22Rv1 (cell line): ENCODE results near the gene COP1.

Experiments used
- H3K27ac ChIP-seq: fragments of 450-650 bp; 2 replicates; pipeline ENCODE4 v1.5.1; 2017
- ZFX ChIP-seq: fragments of 450-650 bp; IDR thresholded peaks from 2 replicates; pipeline ENCODE4 v1.6.1; 2017; ENCODE audit warnings: antibody characterized with exemption, borderline replicate concordance
- TF ChIP-seq, protein P1 (sequence below): fragments of 450-650 bp; IDR thresholded peaks from 2 replicates; pipeline ENCODE4 v1.5.1; 2017; ENCODE audit warnings: mild to moderate bottlenecking

Gene COP1

GRCh38 chr1:175906370-175906769, 300.7 kb downstream of the COP1 start:
- H3K27ac ChIP-seq: no peak overlapping the region
- TF ChIP-seq ZFX: no peak
- TF ChIP-seq, protein P1, sequence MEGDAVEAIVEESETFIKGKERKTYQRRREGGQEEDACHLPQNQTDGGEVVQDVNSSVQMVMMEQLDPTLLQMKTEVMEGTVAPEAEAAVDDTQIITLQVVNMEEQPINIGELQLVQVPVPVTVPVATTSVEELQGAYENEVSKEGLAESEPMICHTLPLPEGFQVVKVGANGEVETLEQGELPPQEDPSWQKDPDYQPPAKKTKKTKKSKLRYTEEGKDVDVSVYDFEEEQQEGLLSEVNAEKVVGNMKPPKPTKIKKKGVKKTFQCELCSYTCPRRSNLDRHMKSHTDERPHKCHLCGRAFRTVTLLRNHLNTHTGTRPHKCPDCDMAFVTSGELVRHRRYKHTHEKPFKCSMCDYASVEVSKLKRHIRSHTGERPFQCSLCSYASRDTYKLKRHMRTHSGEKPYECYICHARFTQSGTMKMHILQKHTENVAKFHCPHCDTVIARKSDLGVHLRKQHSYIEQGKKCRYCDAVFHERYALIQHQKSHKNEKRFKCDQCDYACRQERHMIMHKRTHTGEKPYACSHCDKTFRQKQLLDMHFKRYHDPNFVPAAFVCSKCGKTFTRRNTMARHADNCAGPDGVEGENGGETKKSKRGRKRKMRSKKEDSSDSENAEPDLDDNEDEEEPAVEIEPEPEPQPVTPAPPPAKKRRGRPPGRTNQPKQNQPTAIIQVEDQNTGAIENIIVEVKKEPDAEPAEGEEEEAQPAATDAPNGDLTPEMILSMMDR: no peak

- TF ChIP-seq, protein P1: no peak
- TF ChIP-seq ZFX: no peak
- H3K27ac ChIP-seq: no peak overlapping the region
These were observed 302.3 kb downstream of the COP1 start for GRCh38 chr1:175904808-175905207.

DNA sequence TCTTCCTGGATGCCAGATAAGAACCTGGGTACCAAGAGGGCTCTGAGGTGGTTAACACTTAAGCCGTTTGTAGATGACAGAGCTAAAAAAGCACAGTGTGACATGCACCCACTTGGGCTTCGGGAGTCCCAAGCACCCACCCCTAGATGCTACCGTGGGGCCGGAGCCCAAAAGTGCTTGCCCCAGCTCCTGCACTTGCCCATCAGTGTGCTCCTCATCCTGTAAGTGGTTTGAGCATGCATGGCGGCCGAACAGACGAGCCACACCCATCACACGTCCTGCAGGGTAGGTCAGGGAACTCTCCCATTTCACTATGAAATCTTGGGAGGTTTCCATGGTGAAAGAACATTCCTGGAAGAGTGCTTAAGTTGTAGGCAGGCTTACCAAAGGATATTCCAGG, 304.8 kb downstream of the COP1 start:
- TF ChIP-seq, protein P1: no peak
- TF ChIP-seq ZFX: no peak
- no peak overlapping the region for H3K27ac ChIP-seq

DNA sequence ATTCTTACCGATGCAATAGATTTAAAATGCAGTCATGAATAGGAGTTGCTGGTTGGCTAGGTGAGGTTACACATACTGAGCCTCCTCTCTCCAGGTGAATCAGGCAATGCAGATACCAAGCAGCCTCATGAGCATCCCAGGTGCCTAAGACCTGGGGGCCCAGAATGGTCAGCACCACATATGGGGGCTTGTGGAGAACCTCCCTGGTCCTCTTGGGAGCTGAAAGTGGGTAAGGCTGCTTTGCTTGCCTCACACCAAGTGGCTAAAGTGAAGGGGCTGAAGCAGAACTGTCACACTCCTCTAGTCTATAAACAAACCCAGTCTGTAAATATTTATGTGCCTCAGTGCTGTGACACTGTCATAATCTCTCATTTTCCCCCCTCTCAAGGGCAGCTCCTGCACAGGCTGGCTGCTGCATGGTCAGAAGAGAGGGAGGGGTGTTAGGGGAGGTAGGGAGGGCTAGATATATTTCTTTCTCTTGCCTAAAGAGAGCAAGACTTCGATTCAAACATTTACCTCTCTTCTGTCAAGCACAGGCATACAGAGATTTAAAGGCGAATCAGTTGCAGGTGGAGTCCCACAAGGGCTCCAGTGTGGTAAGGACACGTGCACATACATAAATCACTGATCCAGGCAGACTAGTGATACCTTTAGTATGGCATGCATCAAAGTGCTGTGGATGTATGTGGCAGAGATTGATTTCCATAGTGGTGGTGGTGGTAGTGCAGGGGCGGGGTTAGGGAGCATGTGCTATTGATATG, 305.8 kb downstream of the COP1 start:
- no peak overlapping the region for H3K27ac ChIP-seq
- TF ChIP-seq ZFX: no peak
- TF ChIP-seq, protein P1: no peak

DNA sequence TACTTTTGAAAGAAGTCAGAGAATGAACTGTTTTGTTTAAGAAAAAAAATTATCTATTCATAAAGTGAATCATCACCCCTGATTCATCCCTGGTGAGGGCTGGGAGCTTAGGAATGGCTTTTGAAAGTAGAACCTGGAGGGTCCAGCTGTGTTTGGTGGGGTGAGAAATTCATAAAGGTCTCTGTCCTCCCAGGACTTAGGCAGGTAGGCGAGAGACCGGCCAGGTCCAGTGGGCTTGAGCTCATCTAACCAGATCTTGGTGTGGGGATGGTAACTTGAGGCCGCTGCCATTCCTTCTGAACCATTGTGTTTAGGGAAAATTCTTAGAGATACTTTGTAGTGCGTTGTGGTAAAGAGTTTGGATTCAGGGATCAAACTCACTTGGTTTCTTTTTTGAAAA, 306.9 kb downstream of the COP1 start:
- TF ChIP-seq ZFX: no peak
- TF ChIP-seq, protein P1: no peak
- no peak overlapping the region for H3K27ac ChIP-seq

DNA sequence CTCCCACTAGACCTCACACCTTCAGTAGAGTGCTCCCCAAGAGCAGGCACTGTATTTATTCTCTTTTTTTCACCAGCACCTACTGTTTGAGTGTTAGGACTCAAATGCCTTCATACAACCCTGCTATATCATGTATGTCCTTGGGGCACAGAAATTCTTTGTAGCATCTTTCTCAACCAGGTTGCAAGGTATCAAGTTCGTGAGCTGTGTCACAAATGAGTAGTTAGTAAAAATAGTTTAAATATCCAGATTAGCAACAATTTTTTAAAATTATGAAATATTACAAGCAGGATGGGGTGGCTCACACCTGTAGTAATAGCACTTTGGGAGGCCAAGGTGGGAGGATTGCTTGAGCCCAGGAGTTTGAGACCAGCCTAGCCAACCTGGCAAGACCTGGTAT, 311.1 kb downstream of the COP1 start:
- TF ChIP-seq, protein P1: no peak
- no peak for TF ChIP-seq ZFX
- H3K27ac ChIP-seq: no peak overlapping the region
